ENCODE measurements around the gene ANKS3. TPM values are rescaled to one million over a fixed set of nuclear protein-coding genes. Genes with fewer than 3 reads are reported as not detected.

The ANKS3 gene
- total RNA-seq, 1 donor from 2014 or later, result 43.5 TPM

- Mint-ChIP-seq H3K4me1 (ENCODE audit: low read depth, unreplicated experiment) (peaks cover 4% of the 10 kb centered on the region), H3K9me3 (ENCODE audit: unreplicated experiment) (peaks cover 10% of the 10 kb centered on the region), H3K4me3 (ENCODE audit: unreplicated experiment) (no peak overlapping the region), H3K27ac (ENCODE audit: unreplicated experiment) (peak overlapping the region; percentile 59), H3K27me3 (ENCODE audit: unreplicated experiment) (peaks cover 9% of the 10 kb centered on the region), H3K36me3 (ENCODE audit: unreplicated experiment) (peaks cover 9% of the 10 kb centered on the region)
- TF ChIP-seq, protein P1, sequence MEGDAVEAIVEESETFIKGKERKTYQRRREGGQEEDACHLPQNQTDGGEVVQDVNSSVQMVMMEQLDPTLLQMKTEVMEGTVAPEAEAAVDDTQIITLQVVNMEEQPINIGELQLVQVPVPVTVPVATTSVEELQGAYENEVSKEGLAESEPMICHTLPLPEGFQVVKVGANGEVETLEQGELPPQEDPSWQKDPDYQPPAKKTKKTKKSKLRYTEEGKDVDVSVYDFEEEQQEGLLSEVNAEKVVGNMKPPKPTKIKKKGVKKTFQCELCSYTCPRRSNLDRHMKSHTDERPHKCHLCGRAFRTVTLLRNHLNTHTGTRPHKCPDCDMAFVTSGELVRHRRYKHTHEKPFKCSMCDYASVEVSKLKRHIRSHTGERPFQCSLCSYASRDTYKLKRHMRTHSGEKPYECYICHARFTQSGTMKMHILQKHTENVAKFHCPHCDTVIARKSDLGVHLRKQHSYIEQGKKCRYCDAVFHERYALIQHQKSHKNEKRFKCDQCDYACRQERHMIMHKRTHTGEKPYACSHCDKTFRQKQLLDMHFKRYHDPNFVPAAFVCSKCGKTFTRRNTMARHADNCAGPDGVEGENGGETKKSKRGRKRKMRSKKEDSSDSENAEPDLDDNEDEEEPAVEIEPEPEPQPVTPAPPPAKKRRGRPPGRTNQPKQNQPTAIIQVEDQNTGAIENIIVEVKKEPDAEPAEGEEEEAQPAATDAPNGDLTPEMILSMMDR (IDR thresholded peaks at IDR 0.05; ENCODE audit: partially characterized antibody, unreplicated experiment), result no peak
- no peak for DNase-seq
These were observed 87.1 kb downstream of the ANKS3 start for GRCh38 chr16:4646773-4647643.

Small RNA genes lying within 50 kb of the gene (microRNA-seq; reads per million reads assigned to microRNA genes)
- gene MIR6769A (ENCODE audit: unreplicated experiment), result 7.4 reads per million, percentile 41 among the genes with 10 or more reads in this experiment

Other genes starting within 250 kb of the ANKS3 start
- gene CDIP1, start 195.5 kb downstream of the ANKS3 start, total RNA-seq (ENCODE audit: unreplicated experiment), result 51.6 TPM
- gene C16orf96, start 177.9 kb downstream of the ANKS3 start, total RNA-seq (ENCODE audit: unreplicated experiment), result 0.83 TPM
- gene UBALD1, start 119.4 kb downstream of the ANKS3 start, total RNA-seq (ENCODE audit: unreplicated experiment), result 54.6 TPM
- gene MGRN1, start 109.4 kb downstream of the ANKS3 start, total RNA-seq (ENCODE audit: unreplicated experiment), result 150 TPM
- gene NUDT16L1, start 40.7 kb downstream of the ANKS3 start, total RNA-seq (ENCODE audit: unreplicated experiment), result 34.3 TPM
- gene DNAAF8, start 266 bp upstream of the ANKS3 start, total RNA-seq (ENCODE audit: unreplicated experiment), result 0.59 TPM
- gene ZNF500, start 32.9 kb upstream of the ANKS3 start, total RNA-seq (ENCODE audit: unreplicated experiment), result 19.8 TPM
- gene SEPTIN12, start 54.1 kb upstream of the ANKS3 start, total RNA-seq (ENCODE audit: unreplicated experiment), result 0.96 TPM
- not detected for gene SMIM22, start 61.1 kb upstream of the ANKS3 start, total RNA-seq (ENCODE audit: unreplicated experiment)
- 113 TPM for gene ROGDI, start 68.4 kb upstream of the ANKS3 start, total RNA-seq (ENCODE audit: unreplicated experiment)
- gene GLYR1, start 113.0 kb upstream of the ANKS3 start, total RNA-seq (ENCODE audit: unreplicated experiment), result 133 TPM
- 34.3 TPM for gene UBN1, start 113.2 kb upstream of the ANKS3 start, total RNA-seq (ENCODE audit: unreplicated experiment)
- 4.7 TPM for gene PPL, start 202.9 kb upstream of the ANKS3 start, total RNA-seq (ENCODE audit: unreplicated experiment)
- gene SEC14L5, start 224.1 kb upstream of the ANKS3 start, total RNA-seq (ENCODE audit: unreplicated experiment), result 3.1 TPM